HepG2 (cell line): Measurements from ENCODE around the gene JOSD2. TPM values are rescaled to one million over a fixed set of nuclear protein-coding genes. Genes with fewer than 3 reads are reported as not detected.

Experiments
- ATAC-seq: fragments of 200-7000 bp; cut with Tn5 transposase; 3 replicates; pipeline ENCODE4 v1.9.1; 2020; ENCODE audit warnings: mild to moderate bottlenecking, moderate library complexity
- BruUV-seq: library from RNA; stranded (reverse); fragments of 400-500 nt; replicated peaks from 2 replicates; lab custom pipeline; 2021; lab: Mats Ljungman, UMichigan
- CTCF ChIA-PET: fragments of 300-600 bp; formaldehyde crosslinking; extraction: SDS; loops from one replicate; lab custom pipeline; 2021; ENCODE audit warnings: low total read pairs, inconsistent platforms, low intra/inter-chr PET ratio; lab: Yijun Ruan, JAX
- POLR2A ChIA-PET: fragments of 350-600 bp; sonication (Branson Sonifier 250); formaldehyde crosslinking; loops from one replicate; lab custom pipeline; 2020; ENCODE audit warnings: antibody characterized with exemption, inconsistent platforms; lab: Yijun Ruan, JAX
- DNase-seq: peaks from one replicate; pipeline ENCODE4 v3.0.0-alpha.2; 2015; ENCODE audit warnings: low spot score
- FAIRE-seq: peaks from 3 replicates; lab custom pipeline; 2011; peaks lifted over from hg19 to GRCh38; lab: Jason Lieb, UNC
- H2AFZ ChIP-seq: one replicate; pipeline ENCODE4 v1.6.1; 2011; ENCODE audit warnings: low read length, inconsistent platforms
- H3K27ac ChIP-seq: fragments of 300-600 bp; 3 replicates; pipeline ENCODE4 v1.8.0; 2011; ENCODE audit warnings: mixed run types, mild to moderate bottlenecking, mixed read lengths, low read length, inconsistent platforms; ENCODE audit not compliant: insufficient read depth; ENCODE audit errors: extremely low read length
- H3K27me3 ChIP-seq, 2 experiments: fragments of 200-600 bp in 1 of 2; 2 replicates in 1 of 2; 3 replicates in 1 of 2; pipeline versions ENCODE4 v1.6.0 to v1.8.0; 2011; ENCODE audit warnings: low read length in 2 of 2, mild to moderate bottlenecking in 2 of 2, moderate library complexity in 2 of 2, inconsistent platforms in 1 of 2; ENCODE audit not compliant: insufficient read depth in 2 of 2, control insufficient read depth in 1 of 2
- H3K36me3 ChIP-seq, 2 experiments: fragments of 200-600 bp in 1 of 2; replicated peaks in 1 of 2; 2 replicates in 1 of 2; 3 replicates in 1 of 2; pipeline versions ENCODE4 v1.5.1 to v1.8.0; 2011; ENCODE audit warnings: low read length in 2 of 2, inconsistent platforms in 1 of 2; ENCODE audit not compliant: insufficient read depth in 2 of 2, control insufficient read depth in 1 of 2
- H3K4me1 ChIP-seq: 2 replicates; pipeline ENCODE4 v1.5.1; 2012; ENCODE audit warnings: low read length, inconsistent platforms; ENCODE audit not compliant: insufficient read depth
- H3K4me2 ChIP-seq: 2 replicates; pipeline ENCODE4 v1.6.0; 2011; ENCODE audit warnings: low read depth, low read length, inconsistent platforms
- H3K4me3 ChIP-seq, 3 experiments: fragments of 200-600 bp in 1 of 3; sonication (generic), shearing (Covaris generic) in 1 of 3; replicated peaks in 1 of 3; 2 replicates each; pipeline ENCODE4 v1.5.1; 2011 to 2016; ENCODE audit warnings: low read length in 3 of 3, inconsistent platforms in 2 of 3, low read depth in 2 of 3, mild to moderate bottlenecking in 2 of 3, control low read depth in 1 of 3, mixed read lengths in 1 of 3; ENCODE audit not compliant: insufficient read depth in 1 of 3
- H3K79me2 ChIP-seq: one replicate; pipeline ENCODE4 v1.6.1; 2011; ENCODE audit warnings: low read length, inconsistent platforms; ENCODE audit not compliant: insufficient read depth
- H3K9ac ChIP-seq: 2 replicates; pipeline ENCODE4 v1.6.0; 2011; ENCODE audit warnings: mild to moderate bottlenecking, low read depth, low read length, inconsistent platforms; ENCODE audit not compliant: insufficient read depth
- H3K9me3 ChIP-seq: 2 replicates; pipeline ENCODE4 v1.5.1; 2012; ENCODE audit warnings: mild to moderate bottlenecking, low read length
- H4K20me1 ChIP-seq: 2 replicates; pipeline ENCODE4 v1.6.0; 2011; ENCODE audit warnings: inconsistent platforms, mild to moderate bottlenecking, low read length, moderate library complexity; ENCODE audit not compliant: insufficient read depth
- ADNP ChIP-seq: sonication (generic); formaldehyde crosslinking; IDR thresholded peaks from 2 replicates; pipeline ENCODE4 v1.4.0; 2020; ENCODE audit warnings: missing genetic modification reagents
- ARID4A ChIP-seq: sonication (generic); formaldehyde crosslinking; IDR thresholded peaks from 2 replicates; pipeline ENCODE4 v1.5.0; 2020; ENCODE audit warnings: mild to moderate bottlenecking, missing genetic modification reagents, borderline replicate concordance
- BCL6 ChIP-seq: IDR thresholded peaks from 2 replicates; pipeline ENCODE4 v1.6.1; 2016; ENCODE audit warnings: missing genetic modification reagents, missing compliant biosample characterization
- BCLAF1 ChIP-seq: fragments of 450-650 bp; IDR thresholded peaks from 2 replicates; pipeline ENCODE4 v1.6.1; 2017; ENCODE audit warnings: mild to moderate bottlenecking
- CREBL2 ChIP-seq: sonication (generic); formaldehyde crosslinking; IDR thresholded peaks from 2 replicates; pipeline ENCODE4 v1.8.1; 2023; ENCODE audit warnings: missing genetic modification reagents, mild to moderate bottlenecking, borderline replicate concordance
- FOXM1 ChIP-seq: sonication (generic); formaldehyde crosslinking; IDR thresholded peaks from 2 replicates; pipeline ENCODE4 v1.5.0; 2020; ENCODE audit warnings: missing genetic modification reagents
- GATA4 ChIP-seq: sonication (generic); IDR thresholded peaks from 2 replicates; pipeline ENCODE4 v1.6.1; 2016; ENCODE audit warnings: antibody characterized with exemption, low read depth, borderline replicate concordance
- GRHL1 ChIP-seq: sonication (generic); formaldehyde crosslinking; conservative IDR thresholded peaks from 2 replicates; pipeline ENCODE4 v1.8.0; 2022; ENCODE audit warnings: missing genetic modification reagents
- MXD4 ChIP-seq: IDR thresholded peaks from 2 replicates; pipeline ENCODE4 v1.6.1; 2016; ENCODE audit warnings: mild to moderate bottlenecking, missing biosample characterization, missing genetic modification reagents
- NR2F2 ChIP-seq: IDR thresholded peaks from 2 replicates; pipeline ENCODE4 v1.6.1; 2012; ENCODE audit warnings: low read depth, inconsistent platforms, borderline replicate concordance
- PLRG1 ChIP-seq: fragments of 450-650 bp; conservative IDR thresholded peaks from 2 replicates; pipeline ENCODE4 v1.6.1; 2016
- POLR2AphosphoS5 ChIP-seq: IDR thresholded peaks from 2 replicates; pipeline ENCODE4 v1.6.1; 2012; ENCODE audit warnings: low read depth, low read length
- SMYD3 ChIP-seq: sonication (generic); formaldehyde crosslinking; IDR thresholded peaks from 2 replicates; pipeline ENCODE4 v1.8.1; 2023; ENCODE audit warnings: mild to moderate bottlenecking, missing genetic modification reagents
- ZNF44 ChIP-seq: sonication (generic); formaldehyde crosslinking; IDR thresholded peaks from 2 replicates; pipeline ENCODE4 v1.5.1; 2020; ENCODE audit warnings: mild to moderate bottlenecking, missing genetic modification reagents
- ZNF619 ChIP-seq: sonication (generic); formaldehyde crosslinking; IDR thresholded peaks from 2 replicates; pipeline ENCODE4 v1.4.0; 2020; ENCODE audit warnings: mild to moderate bottlenecking, missing genetic modification reagents
- WGBS: methylation state at CpG from one replicate; pipeline ENCODE4 v1.1.6; 2017; ENCODE audit warnings: low lambda C conversion rate; 5-methylcytosine and 5-hydroxymethylcytosine counted together
- in situ Hi-C: cut with HindIII; loops from 2 replicates; pipeline ENCODE4 v1.10.0; 2017; ENCODE audit warnings: low pct_unique_long_range_greater_than_20kb; ENCODE audit not compliant: extremely low pct_ligation_motif_present
- intact Hi-C: fragments of 100-400 bp; cut with micrococcal nuclease; formaldehyde crosslinking; loops from one replicate; pipeline ENCODE4 v1.10.0; 2022; ENCODE audit not compliant: unreplicated experiment
- polyA plus RNA-seq, 8 experiments: library from polyadenylated mRNA; depleted of rRNA in 3 of 8; stranded (reverse) in 7 of 8; unstranded in 1 of 8; fragments of >200 nt; fragmentation: Illumina TruSeq in 4 of 8; extraction: Trizol in 4 of 8; gene quantifications; 2 replicates each; pipeline versions ENCODE4 v1.2.1 to v1.2.3, GENCODE V29; 2011 to 2016; ENCODE audit warnings: low read depth in 4 of 8, missing spikeins in 1 of 8, mixed read lengths in 1 of 8; ENCODE audit not compliant: insufficient read depth in 1 of 8
- total RNA-seq, 5 experiments: library from RNA; depleted of rRNA; stranded (reverse); fragments of >200 nt; fragmentation: Illumina TruSeq; extraction: Trizol; gene quantifications; 2 replicates each; pipeline ENCODE4 v1.2.3, GENCODE V29; 2016; ENCODE audit warnings: low read depth in 1 of 5
- TF ChIP-seq, protein P1 (sequence below): sonication (generic); formaldehyde crosslinking; IDR thresholded peaks from 2 replicates; pipeline ENCODE4 v1.8.0; 2022; ENCODE audit warnings: mild to moderate bottlenecking, missing genetic modification reagents, moderate library complexity

Gene JOSD2
- total and polyA plus RNA-seq, 2 of the 13 experiments (the other 11 are each of a cell fraction or from before 2014, with no cell fraction given), result 2.0 to 4.1 TPM

- no TSS peak for BruUV-seq
- no peaks in the 10 kb centered on the region for H3K79me2 ChIP-seq
- no peak for FAIRE-seq
- ATAC-seq, result no peak
- no peak overlapping the region for H3K4me2 ChIP-seq
- no peaks in the 10 kb centered on the region for H4K20me1 ChIP-seq
- H3K9ac ChIP-seq, result no peak overlapping the region
- no peak overlapping the region for H3K27ac ChIP-seq
- WGBS, result 81% methylated on average over 9 of the region's 10 CpGs
- no peaks in the 10 kb centered on the region for H3K9me3 ChIP-seq
- peaks cover 4% of the 10 kb centered on the region; the same call in 1 of the 2 replicates for H3K4me1 ChIP-seq
- intact Hi-C loops (no loop called here), in situ Hi-C loops (no loop called here)
- no peak overlapping the region for H3K4me3 ChIP-seq
- no peaks in the 10 kb centered on the region; a peak in 2 of 5 replicates for H3K27me3 ChIP-seq
- H2AFZ ChIP-seq, result no peak overlapping the region
- ChIA-PET CTCF (no interaction called here), POLR2A (no interaction called here)
- no peaks in the 10 kb centered on the region for H3K36me3 ChIP-seq
- no peak for DNase-seq
- TF ChIP-seq BCLAF1 (no peak), SMYD3 (no peak), GATA4 (no peak), BCL6 (CRISPR knock-in tag) (no peak), NR2F2 (no peak), ZNF619 (CRISPR knock-in tag) (no peak), ZNF44 (CRISPR knock-in tag) (no peak), ARID4A (CRISPR knock-in tag) (no peak), GRHL1 (CRISPR knock-in tag) (no peak), MXD4 (CRISPR knock-in tag) (no peak), PLRG1 (no peak), POLR2AphosphoS5 (no peak), ADNP (no peak), FOXM1 (CRISPR knock-in tag) (no peak), CREBL2 (CRISPR knock-in tag) (no peak)
- TF ChIP-seq, protein P1, sequence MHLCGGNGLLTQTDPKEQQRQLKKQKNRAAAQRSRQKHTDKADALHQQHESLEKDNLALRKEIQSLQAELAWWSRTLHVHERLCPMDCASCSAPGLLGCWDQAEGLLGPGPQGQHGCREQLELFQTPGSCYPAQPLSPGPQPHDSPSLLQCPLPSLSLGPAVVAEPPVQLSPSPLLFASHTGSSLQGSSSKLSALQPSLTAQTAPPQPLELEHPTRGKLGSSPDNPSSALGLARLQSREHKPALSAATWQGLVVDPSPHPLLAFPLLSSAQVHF (CRISPR knock-in tag), result no peak
Measured at GRCh38 chr19:50506700-50507099, 4.3 kb downstream of the JOSD2 start.
